Osteocyte (in vitro differentiated cells): ENCODE data around the gene SLC6A20. TPM values are rescaled to one million over a fixed set of nuclear protein-coding genes. Genes with fewer than 3 reads are reported as not detected.

ENCODE experiments used
- DNase-seq: peaks from one replicate; pipeline ENCODE4 v3.0.0; 2021; ENCODE audit warnings: mixed read lengths; ENCODE audit not compliant: unreplicated experiment; ENCODE audit errors: extremely low spot score
- H3K27ac Mint-ChIP-seq: one replicate; pipeline ENCODE4 v1.8.0; 2021; ENCODE audit warnings: mild to moderate bottlenecking, mixed read lengths; ENCODE audit not compliant: unreplicated experiment
- H3K27me3 Mint-ChIP-seq: one replicate; pipeline ENCODE4 v1.8.0; 2021; ENCODE audit warnings: mixed read lengths; ENCODE audit not compliant: unreplicated experiment
- H3K36me3 Mint-ChIP-seq: one replicate; pipeline ENCODE4 v1.8.0; 2021; ENCODE audit warnings: mixed read lengths; ENCODE audit not compliant: unreplicated experiment
- H3K4me1 Mint-ChIP-seq: one replicate; pipeline ENCODE4 v1.8.0; 2021; ENCODE audit warnings: mixed read lengths; ENCODE audit not compliant: unreplicated experiment
- H3K4me3 Mint-ChIP-seq: one replicate; pipeline ENCODE4 v1.8.0; 2021; ENCODE audit warnings: mild to moderate bottlenecking, moderate library complexity, mixed read lengths; ENCODE audit not compliant: unreplicated experiment
- H3K9me3 Mint-ChIP-seq: one replicate; pipeline ENCODE4 v1.8.0; 2021; ENCODE audit warnings: mixed read lengths; ENCODE audit not compliant: unreplicated experiment
- CTCF ChIP-seq: fragments of 200-600 bp; sonication (generic); IDR thresholded peaks from 2 replicates; pipeline ENCODE4 v1.5.0; 2021; ENCODE audit warnings: antibody characterized with exemption, mild to moderate bottlenecking, moderate library complexity
- total RNA-seq: library from RNA; stranded (reverse); gene quantifications from 2 replicates; pipeline ENCODE4 v1.2.1, GENCODE V29; 2021

Gene SLC6A20
- total RNA-seq, 1 donor from 2014 or later, result not detected

DNA sequence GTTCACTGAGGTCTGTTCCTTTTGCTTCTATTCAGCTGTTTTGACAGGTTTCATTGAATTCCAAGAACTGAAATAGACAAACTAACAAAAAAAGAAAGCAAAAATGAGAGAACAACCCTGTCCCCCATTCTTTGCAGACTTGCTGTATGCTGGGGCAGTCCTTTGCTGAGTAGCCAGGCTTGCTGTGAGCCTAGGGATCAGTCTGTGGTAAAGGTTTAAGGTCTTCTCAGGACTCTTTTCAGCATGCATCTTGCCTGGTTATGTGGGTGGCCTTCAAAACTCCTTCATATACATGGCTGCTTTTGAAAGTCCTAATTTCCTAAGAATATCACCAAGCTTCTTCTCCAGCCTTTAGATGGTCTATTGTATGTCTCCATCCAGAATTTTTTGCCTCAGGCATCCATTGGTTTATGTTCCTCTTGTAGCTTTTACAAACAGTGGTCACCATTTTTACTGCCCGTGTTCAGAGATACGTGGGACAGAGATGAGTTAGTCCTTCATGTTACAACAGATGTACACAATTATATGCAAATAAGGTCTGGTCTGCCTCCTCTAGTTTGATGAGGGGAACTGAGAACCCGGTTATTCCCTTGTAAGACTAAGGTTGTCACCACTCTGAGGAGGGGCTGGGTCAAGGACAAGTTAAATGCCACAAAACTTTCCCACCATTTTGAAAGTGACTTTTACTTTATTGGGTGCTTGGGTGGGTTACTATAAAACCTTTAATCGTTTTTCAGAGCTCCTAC lies 65.8 kb downstream of the SLC6A20 start:
- DNase-seq, result no peak

DNA sequence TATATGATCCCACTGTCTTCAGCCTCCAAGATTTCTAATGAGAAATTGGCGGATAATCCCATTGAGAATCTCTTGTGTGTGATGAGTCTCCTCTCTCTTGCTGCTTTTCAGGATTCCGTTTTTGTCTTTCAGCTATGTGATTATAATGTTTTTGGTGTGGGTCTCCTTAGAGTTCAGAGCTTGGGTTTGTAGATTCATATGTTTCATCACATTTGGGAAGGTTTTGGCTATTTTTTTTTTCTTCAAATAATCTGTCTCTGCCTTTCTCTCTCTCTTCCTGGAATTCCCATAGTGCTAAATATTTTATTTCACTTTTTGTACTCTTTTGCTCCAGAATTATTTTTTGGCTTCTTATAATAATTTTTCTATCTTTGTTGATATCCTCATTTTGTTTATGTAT lies 66.7 kb downstream of the SLC6A20 start:
- Mint-ChIP-seq H3K36me3 (peaks cover 43% of the 10 kb centered on the region), H3K27ac (no peak overlapping the region), H3K27me3 (no peaks in the 10 kb centered on the region)

More for the DNA sequence above, 65.8 kb downstream of the SLC6A20 start:
- Mint-ChIP-seq H3K36me3 (peaks cover 47% of the 10 kb centered on the region), H3K4me1 (peaks cover 7% of the 10 kb centered on the region), H3K27me3 (no peaks in the 10 kb centered on the region), H3K9me3 (no peaks in the 10 kb centered on the region), H3K27ac (no peak overlapping the region), H3K4me3 (no peak overlapping the region)
- no peak for TF ChIP-seq CTCF

GRCh38 chr3:45724911-45725310 lies 71.4 kb downstream of the SLC6A20 start:
- H3K9me3 Mint-ChIP-seq, result no peaks in the 10 kb centered on the region
- no peak overlapping the region for H3K27ac Mint-ChIP-seq
- H3K4me1 Mint-ChIP-seq, result peaks cover 14% of the 10 kb centered on the region
- H3K36me3 Mint-ChIP-seq, result peaks cover 42% of the 10 kb centered on the region
- H3K27me3 Mint-ChIP-seq, result no peaks in the 10 kb centered on the region
- H3K4me3 Mint-ChIP-seq, result no peak overlapping the region
- TF ChIP-seq CTCF, result no peak
- no peak for DNase-seq

More for the DNA sequence above, 66.7 kb downstream of the SLC6A20 start:
- H3K4me3 Mint-ChIP-seq, result no peak overlapping the region
- DNase-seq, result no peak
- no peak for TF ChIP-seq CTCF
- H3K9me3 Mint-ChIP-seq, result no peaks in the 10 kb centered on the region
- H3K4me1 Mint-ChIP-seq, result peaks cover 7% of the 10 kb centered on the region

DNA sequence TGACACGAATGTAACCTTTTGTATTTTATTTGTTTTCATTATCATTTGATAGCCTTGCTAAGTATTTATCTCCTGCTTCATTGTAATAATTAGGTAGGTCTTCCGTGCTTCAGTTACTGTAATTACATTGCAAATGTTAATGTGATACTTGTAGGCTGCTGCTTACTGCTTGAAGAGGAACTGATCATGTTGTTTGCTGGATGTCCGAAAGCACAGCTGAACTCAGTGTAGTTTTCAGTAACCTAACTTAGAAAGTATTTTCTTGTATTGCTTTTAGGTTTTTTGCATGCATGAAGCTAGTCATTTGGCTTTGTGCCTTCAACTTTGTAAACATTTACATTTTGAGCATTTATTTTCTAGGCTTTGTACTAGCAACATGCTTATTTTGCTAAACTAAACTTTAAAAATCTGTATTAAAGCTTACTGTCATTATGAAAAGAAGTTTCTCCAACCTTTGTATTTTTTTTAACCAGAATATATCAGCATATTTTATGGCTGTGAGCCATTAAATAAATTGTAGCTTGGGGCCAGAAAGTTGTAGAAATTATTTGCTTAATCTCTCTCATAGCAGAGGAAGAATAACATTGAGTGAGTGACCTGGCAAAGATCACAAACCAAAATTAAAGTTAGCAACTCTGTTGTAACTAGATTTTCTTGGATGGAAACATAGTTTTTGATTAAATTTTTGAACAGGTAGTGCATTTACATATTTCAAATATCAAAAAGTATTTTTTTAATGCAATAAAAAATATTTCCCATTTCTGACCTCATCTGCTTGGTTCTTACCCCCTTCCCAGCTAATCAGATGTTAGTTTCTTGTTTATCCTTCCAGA lies 76.5 kb downstream of the SLC6A20 start:
- DNase-seq, result no peak
- H3K4me3 Mint-ChIP-seq, result no peak overlapping the region
- no peaks in the 10 kb centered on the region for H3K9me3 Mint-ChIP-seq
- no peaks in the 10 kb centered on the region for H3K27me3 Mint-ChIP-seq
- no peak for TF ChIP-seq CTCF
- peak overlapping the region; percentile 43 for H3K27ac Mint-ChIP-seq
- H3K36me3 Mint-ChIP-seq, result peaks cover 49% of the 10 kb centered on the region
- H3K4me1 Mint-ChIP-seq, result peaks cover 13% of the 10 kb centered on the region

DNA sequence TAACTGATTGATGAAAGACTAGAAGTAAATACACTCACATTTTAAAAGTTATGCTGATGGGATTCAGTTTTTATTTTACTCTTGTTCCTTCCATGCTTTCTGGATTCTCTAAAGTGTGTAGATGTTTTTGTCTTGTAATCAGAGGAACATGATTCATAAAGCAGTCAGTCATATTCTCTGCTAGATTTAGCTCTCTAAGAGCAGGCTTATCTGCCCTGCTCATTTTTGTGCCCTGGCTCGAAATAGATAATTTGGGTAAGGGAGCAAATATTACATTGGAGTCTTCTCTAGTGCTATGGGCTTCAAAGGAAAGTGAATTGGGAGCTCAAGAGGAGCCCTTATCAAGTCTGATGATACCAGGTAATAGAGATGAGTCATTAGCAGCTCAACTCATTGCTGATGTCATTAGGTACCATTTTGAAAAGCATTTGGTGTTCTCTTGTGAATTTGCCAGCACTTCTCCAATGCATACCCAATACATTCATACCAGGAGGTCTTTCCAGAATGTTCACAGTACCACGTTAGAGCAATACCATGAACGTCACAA lies 79.5 kb downstream of the SLC6A20 start:
- Mint-ChIP-seq H3K4me3 (no peak overlapping the region), H3K36me3 (peaks cover 42% of the 10 kb centered on the region), H3K27ac (no peak overlapping the region), H3K4me1 (peaks cover 17% of the 10 kb centered on the region), H3K27me3 (no peaks in the 10 kb centered on the region), H3K9me3 (no peaks in the 10 kb centered on the region)
- DNase-seq, result no peak
- TF ChIP-seq CTCF, result no peak
